GM19463 (cell line): Measurements from ENCODE around the gene AGPAT4.

ENCODE experiments used
- ATAC-seq: cut with Tn5 transposase; IDR thresholded peaks from one replicate; pipeline ENCODE4 v1.9.1; 2021; ENCODE audit warnings: mild to moderate bottlenecking, moderate library complexity; ENCODE audit not compliant: unreplicated experiment

AGPAT4 gene

GRCh38 chr6:161141173-161141572 is 132.7 kb downstream of the AGPAT4 start:
- no peak for ATAC-seq

- ATAC-seq = no peak
These were observed 133.3 kb downstream of the AGPAT4 start for GRCh38 chr6:161140554-161140875.

GRCh38 chr6:161139766-161140553 is 133.9 kb downstream of the AGPAT4 start:
- ATAC-seq = no peak

- ATAC-seq = no peak
These were observed 134.5 kb downstream of the AGPAT4 start for GRCh38 chr6:161139304-161139765.

GRCh38 chr6:161138543-161139303 is 135.1 kb downstream of the AGPAT4 start:
- ATAC-seq = no peak

GRCh38 chr6:161137839-161138542 is 135.9 kb downstream of the AGPAT4 start:
- no peak for ATAC-seq

DNA sequence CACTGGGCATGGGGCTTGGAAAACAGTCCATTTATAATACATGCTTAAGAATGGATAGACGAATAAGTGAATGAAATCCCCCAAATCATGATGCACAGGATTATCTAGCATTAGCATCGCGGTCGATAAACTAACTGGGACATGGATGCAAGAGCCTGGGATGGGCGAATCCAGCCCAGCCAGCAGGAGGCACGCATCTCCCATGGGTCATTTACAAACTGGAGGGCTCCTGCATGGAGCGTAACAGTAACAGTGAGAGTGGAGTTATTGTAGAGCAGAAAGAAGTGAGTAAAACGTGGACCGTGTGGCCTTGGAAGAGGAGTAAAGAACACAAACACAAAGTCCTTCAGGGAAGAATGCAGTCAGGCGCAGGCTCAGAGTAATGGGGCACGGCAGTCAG is 136.5 kb downstream of the AGPAT4 start:
- ATAC-seq = no peak

DNA sequence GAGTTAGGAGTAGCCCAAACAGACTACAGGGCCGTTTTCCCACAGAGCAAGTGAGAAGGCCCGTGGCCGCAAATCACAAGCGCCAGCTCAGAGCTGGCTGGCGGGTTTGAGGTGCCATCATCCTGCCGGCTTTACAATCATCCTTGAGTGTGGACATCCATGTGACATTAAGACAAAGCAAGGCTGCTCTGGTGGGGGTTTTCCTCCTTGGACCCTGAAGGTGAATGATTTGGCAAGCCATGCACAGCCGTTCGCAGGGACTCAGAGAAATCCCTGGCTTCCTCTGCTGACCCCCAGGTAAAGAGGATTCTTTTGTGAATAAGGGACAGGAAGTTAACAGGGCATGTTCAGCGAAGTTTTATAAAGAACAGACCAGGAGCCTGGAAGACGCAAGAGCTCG is 137.2 kb downstream of the AGPAT4 start:
- ATAC-seq = no peak

DNA sequence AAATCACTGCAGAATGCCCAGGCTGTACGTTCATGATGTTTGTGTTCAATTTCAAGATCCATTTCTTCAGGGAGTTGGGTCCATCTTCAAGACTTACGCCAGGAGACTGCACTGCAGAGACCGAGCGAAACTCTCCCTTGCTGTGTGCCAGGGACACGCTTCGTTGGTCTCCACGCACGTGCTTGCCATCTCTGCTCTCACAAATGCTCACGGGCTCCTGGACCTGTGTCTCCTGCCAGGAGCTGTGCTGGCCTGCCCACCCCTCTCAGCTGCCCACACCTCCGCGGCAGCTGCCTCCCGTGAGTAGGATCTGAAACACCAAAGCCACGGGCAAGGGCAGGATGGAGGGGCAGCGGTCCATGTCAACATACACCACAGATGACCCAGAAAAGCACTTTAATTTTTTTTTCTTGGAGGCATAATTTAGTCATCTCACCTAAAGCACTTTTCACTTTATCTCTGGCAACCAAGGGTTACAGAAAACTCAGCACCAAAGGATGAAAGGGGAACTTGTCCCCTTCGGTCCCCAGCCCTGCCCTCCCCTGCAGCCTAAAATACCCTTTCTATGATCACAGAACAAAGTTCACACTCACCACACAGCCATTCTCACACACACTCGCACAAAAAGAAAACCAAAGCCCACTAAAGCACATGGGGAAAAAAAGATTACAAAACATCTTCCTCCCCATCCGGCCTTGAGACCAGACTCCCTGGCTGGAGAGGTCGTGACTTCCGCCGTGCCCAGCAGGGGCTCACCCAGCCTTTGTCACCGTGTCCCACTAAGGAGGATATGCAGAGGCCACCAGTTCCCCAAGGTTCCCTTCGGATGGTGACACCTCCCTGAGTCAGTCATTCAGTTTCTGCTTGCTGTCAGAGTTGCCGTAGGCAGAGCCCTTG is 137.9 kb downstream of the AGPAT4 start:
- peak; percentile 53 for ATAC-seq

- no peak for ATAC-seq
These were observed 139.1 kb downstream of the AGPAT4 start for GRCh38 chr6:161134550-161135298.

- no peak for ATAC-seq
These were observed 139.9 kb downstream of the AGPAT4 start for GRCh38 chr6:161133963-161134362.

GRCh38 chr6:161132384-161132783 is 141.5 kb downstream of the AGPAT4 start:
- no peak for ATAC-seq

DNA sequence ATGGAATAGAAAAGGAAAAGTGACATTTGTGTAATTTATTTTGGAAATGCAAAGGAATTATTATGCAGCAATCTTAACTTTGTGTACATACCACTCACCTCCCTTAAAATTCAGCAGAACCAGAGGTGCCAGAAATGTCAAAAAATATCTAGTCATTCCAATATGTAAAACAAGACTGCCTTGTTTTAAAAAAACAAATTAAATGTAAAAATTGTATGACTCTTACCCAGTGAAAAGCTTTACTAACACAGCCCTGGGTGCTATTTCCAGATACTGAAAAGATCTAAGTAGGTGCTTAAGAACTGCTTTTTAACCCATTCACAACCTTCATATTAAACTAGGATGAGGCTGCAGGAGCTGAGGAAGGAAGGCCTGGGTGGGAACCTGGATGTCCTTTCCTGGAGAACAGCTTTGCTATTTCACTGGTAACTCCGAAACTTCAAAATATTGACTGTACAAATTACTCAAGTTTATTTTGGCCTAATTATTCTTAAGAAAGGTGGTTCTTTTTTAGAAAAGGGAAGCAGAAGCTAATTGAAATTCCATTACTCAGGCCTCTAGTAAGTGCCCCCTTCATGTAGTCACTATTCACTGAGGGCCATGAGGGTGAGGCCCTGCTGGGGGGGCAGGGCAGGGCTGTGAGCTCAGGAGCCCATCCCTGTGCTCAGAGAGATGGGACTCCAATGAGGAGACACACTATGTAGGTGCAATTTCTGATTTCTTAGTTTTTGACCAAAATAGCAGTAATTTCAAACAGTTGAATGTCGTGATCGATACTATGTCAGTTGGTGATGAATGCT is 142.7 kb downstream of the AGPAT4 start:
- ATAC-seq = no peak

- no peak for ATAC-seq
These were observed 143.3 kb downstream of the AGPAT4 start for GRCh38 chr6:161130541-161130940.

GRCh38 chr6:161128680-161129196 is 145.1 kb downstream of the AGPAT4 start:
- ATAC-seq = no peak

- no peak for ATAC-seq
These were observed 145.6 kb downstream of the AGPAT4 start for GRCh38 chr6:161128230-161128629.

- no peak for ATAC-seq
These were observed 146.7 kb downstream of the AGPAT4 start for GRCh38 chr6:161127071-161127740.

DNA sequence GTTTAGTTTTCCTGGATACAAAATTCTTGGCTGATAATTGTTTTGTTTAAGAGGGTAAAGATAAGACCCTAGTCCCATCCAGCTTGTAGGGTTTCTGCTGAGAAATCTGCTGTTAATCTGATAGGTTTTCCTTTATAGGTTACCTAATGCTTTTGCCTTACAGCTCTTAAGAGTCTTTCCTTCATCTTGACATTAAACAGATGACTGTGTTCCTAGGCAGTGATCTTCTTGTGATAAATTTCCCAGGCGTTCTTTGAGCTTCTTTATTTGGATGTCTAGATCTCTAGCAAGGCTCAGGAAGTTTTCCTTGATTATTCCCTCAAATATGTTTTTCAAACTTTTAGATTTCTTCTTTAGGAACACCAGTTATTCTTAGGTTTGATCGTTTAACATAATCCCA is 148.3 kb downstream of the AGPAT4 start:
- no peak for ATAC-seq
